Fibroblast of the aortic adventitia (primary cell): ENCODE results near the gene TTLL10. TPM values are rescaled to one million over a fixed set of nuclear protein-coding genes. Genes with fewer than 3 reads are reported as not detected.

Source experiments
- DNase-seq: peaks from one replicate; pipeline ENCODE4 v3.0.0-alpha.2; 2010; ENCODE audit warnings: low read depth
- H3K4me3 ChIP-seq: 2 replicates; pipeline ENCODE4 v1.5.1; 2011; ENCODE audit warnings: low read depth, mild to moderate bottlenecking, control low read depth, low read length, moderate library complexity
- CTCF ChIP-seq: IDR thresholded peaks from 2 replicates; pipeline ENCODE4 v1.5.1; 2011; ENCODE audit warnings: mild to moderate bottlenecking, low read length, control low read depth, inconsistent platforms; ENCODE audit not compliant: insufficient read depth
- total RNA-seq: library from RNA; depleted of rRNA; stranded (reverse); fragments of >200 nt; gene quantifications from 2 replicates; pipeline ENCODE4 v1.2.3, GENCODE V29; 2012; ENCODE audit warnings: low replicate concordance

The TTLL10 gene
- total RNA-seq, 1 donor = not detected

GRCh38 chr1:1165485-1165884 lies 8.2 kb upstream of the TTLL10 start:
- no peak for TF ChIP-seq CTCF
- no peak overlapping the region for H3K4me3 ChIP-seq
- no peak for DNase-seq

- H3K4me3 ChIP-seq = no peak overlapping the region
- no peak for TF ChIP-seq CTCF
- no peak for DNase-seq
Measured at GRCh38 chr1:1165900-1166421, 7.7 kb upstream of the TTLL10 start.

- no peak overlapping the region for H3K4me3 ChIP-seq
- DNase-seq = no peak
- no peak for TF ChIP-seq CTCF
Measured at GRCh38 chr1:1166642-1167397, 6.9 kb upstream of the TTLL10 start.

GRCh38 chr1:1167398-1167821 lies 6.3 kb upstream of the TTLL10 start:
- DNase-seq = no peak

GRCh38 chr1:1167841-1168450 lies 5.7 kb upstream of the TTLL10 start:
- no peak for DNase-seq
- TF ChIP-seq CTCF = no peak
- H3K4me3 ChIP-seq = no peak overlapping the region

More at GRCh38 chr1:1167398-1167821, 6.3 kb upstream of the TTLL10 start:
- no peak overlapping the region for H3K4me3 ChIP-seq
- TF ChIP-seq CTCF = no peak

GRCh38 chr1:1168451-1169411 lies 4.9 kb upstream of the TTLL10 start:
- DNase-seq = no peak
- H3K4me3 ChIP-seq = no peak overlapping the region
- no peak for TF ChIP-seq CTCF
